Calu3 (cell line): ENCODE measurements around the gene LRBA. TPM values are rescaled to one million over a fixed set of nuclear protein-coding genes. Genes with fewer than 3 reads are reported as not detected.

Experiments used
- BruUV-seq: library from RNA; stranded (reverse); fragments of 400-500 nt; replicated peaks from 2 replicates; lab custom pipeline; 2021; lab: Mats Ljungman, UMichigan
- CTCF ChIA-PET: fragments of 300-600 bp; sonication (Branson Sonifier 250); formaldehyde crosslinking; loops from one replicate; lab custom pipeline; 2022; ENCODE audit warnings: antibody characterized with exemption; lab: Charles Lee
- DNase-seq: peaks from one replicate; pipeline ENCODE4 v3.0.0; 2022
- H3K27ac Mint-ChIP-seq: one replicate; pipeline ENCODE4 v1.8.0; 2022; ENCODE audit warnings: mixed read lengths; ENCODE audit not compliant: unreplicated experiment
- H3K27me3 Mint-ChIP-seq: one replicate; pipeline ENCODE4 v1.8.0; 2022; ENCODE audit warnings: mixed read lengths; ENCODE audit not compliant: unreplicated experiment
- H3K36me3 Mint-ChIP-seq: one replicate; pipeline ENCODE4 v1.8.0; 2022; ENCODE audit warnings: mild to moderate bottlenecking, moderate library complexity, mixed read lengths; ENCODE audit not compliant: insufficient read depth, unreplicated experiment
- H3K4me1 Mint-ChIP-seq: one replicate; pipeline ENCODE4 v1.8.0; 2022; ENCODE audit warnings: mild to moderate bottlenecking, low read depth, mixed read lengths; ENCODE audit not compliant: unreplicated experiment
- H3K4me3 Mint-ChIP-seq: one replicate; pipeline ENCODE4 v1.8.0; 2022; ENCODE audit warnings: mild to moderate bottlenecking, low read depth, moderate library complexity, mixed read lengths; ENCODE audit not compliant: unreplicated experiment
- H3K9me3 Mint-ChIP-seq: one replicate; pipeline ENCODE4 v1.8.0; 2022; ENCODE audit warnings: low read depth, mixed read lengths; ENCODE audit not compliant: unreplicated experiment
- intact Hi-C: fragments of 100-400 bp; cut with micrococcal nuclease; formaldehyde crosslinking; loops from one replicate; pipeline ENCODE4 v1.10.0; 2022; ENCODE audit not compliant: unreplicated experiment
- total RNA-seq: library from RNA; stranded (reverse); gene quantifications from 2 replicates; pipeline ENCODE4 v1.2.3, GENCODE V29; 2022
- TF ChIP-seq, protein P1 (sequence below): fragments of 200-600 bp; IDR thresholded peaks from one replicate; pipeline ENCODE4 v1.8.0; 2022; ENCODE audit warnings: antibody characterized with exemption; ENCODE audit not compliant: unreplicated experiment

LRBA gene
- total RNA-seq, 1 experiment from 2014 or later: 49.0 TPM

- no TSS peak for BruUV-seq
- Mint-ChIP-seq H3K27ac (no peak overlapping the region), H3K4me3 (no peak overlapping the region), H3K36me3 (no peaks in the 10 kb centered on the region), H3K4me1 (no peaks in the 10 kb centered on the region), H3K9me3 (no peaks in the 10 kb centered on the region), H3K27me3 (no peaks in the 10 kb centered on the region)
- TF ChIP-seq, protein P1, sequence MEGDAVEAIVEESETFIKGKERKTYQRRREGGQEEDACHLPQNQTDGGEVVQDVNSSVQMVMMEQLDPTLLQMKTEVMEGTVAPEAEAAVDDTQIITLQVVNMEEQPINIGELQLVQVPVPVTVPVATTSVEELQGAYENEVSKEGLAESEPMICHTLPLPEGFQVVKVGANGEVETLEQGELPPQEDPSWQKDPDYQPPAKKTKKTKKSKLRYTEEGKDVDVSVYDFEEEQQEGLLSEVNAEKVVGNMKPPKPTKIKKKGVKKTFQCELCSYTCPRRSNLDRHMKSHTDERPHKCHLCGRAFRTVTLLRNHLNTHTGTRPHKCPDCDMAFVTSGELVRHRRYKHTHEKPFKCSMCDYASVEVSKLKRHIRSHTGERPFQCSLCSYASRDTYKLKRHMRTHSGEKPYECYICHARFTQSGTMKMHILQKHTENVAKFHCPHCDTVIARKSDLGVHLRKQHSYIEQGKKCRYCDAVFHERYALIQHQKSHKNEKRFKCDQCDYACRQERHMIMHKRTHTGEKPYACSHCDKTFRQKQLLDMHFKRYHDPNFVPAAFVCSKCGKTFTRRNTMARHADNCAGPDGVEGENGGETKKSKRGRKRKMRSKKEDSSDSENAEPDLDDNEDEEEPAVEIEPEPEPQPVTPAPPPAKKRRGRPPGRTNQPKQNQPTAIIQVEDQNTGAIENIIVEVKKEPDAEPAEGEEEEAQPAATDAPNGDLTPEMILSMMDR: no peak
- DNase-seq: no peak
- CTCF ChIA-PET: no interaction called here
- intact Hi-C loops: no loop called here
Measured at GRCh38 chr4:150325872-150326271, 689.2 kb downstream of the LRBA start.

DNA sequence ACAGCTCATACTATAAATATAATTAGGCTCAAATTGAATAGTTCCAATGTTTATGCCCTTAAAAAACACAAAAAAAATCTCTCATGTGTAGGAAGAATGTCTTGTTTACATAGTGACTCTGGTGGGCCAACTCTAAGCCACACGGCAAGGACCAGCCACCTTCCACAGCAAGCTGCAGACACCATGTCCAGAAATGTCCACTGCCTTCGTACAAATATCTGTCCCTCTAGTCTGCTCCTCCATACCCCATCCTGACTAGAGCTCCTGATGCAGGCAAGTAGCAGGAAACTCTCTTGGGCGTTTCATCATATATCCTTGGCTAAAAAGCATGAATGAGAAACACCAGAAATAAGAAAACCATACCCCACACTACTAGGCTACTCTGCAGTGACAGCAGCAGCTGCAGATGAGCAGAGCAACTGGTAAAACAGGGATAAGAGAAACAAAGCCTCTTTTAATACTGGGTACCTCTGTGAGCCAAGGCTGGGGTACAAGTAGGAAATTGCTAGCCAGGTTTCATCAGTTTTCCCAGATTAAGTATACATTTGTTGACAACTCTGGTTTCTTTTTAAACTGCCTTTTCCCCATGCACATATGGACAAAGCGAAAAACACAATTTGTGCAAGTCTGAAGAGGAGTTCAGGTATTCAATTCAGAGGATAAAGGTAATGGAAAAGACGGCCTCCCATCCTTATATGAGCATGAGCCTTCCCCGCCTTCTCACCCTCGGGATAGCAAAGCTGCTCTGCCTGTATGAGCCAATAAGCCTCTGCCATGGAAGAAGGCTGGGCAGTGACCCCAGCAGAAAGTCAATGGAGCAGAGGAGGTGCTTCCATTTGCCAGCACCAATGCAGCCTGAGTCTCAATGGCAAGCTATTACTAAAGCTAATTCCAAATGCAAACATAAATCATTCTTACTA lies 691.4 kb downstream of the LRBA start:
- CTCF ChIA-PET: interaction anchor here (0.5 kb wide), 1 partner anchor 80 kb away, joined by 3 read pairs; no protein-coding TSS in a partner anchor
- no peak for DNase-seq
- BruUV-seq: no TSS peak
- H3K27me3 Mint-ChIP-seq: no peaks in the 10 kb centered on the region
- H3K4me3 Mint-ChIP-seq: no peak overlapping the region
- H3K9me3 Mint-ChIP-seq: no peaks in the 10 kb centered on the region
- H3K4me1 Mint-ChIP-seq: no peaks in the 10 kb centered on the region
- TF ChIP-seq, protein P1: no peak
- intact Hi-C loops: no loop called here
- no peaks in the 10 kb centered on the region for H3K36me3 Mint-ChIP-seq
- H3K27ac Mint-ChIP-seq: no peak overlapping the region

GRCh38 chr4:150322646-150323045 lies 692.4 kb downstream of the LRBA start:
- no peaks in the 10 kb centered on the region for H3K36me3 Mint-ChIP-seq
- no peak for DNase-seq
- no peaks in the 10 kb centered on the region for H3K27me3 Mint-ChIP-seq
- no peak overlapping the region for H3K27ac Mint-ChIP-seq
- intact Hi-C loops: no loop called here
- H3K9me3 Mint-ChIP-seq: no peaks in the 10 kb centered on the region
- no TSS peak for BruUV-seq
- CTCF ChIA-PET: no interaction called here
- H3K4me3 Mint-ChIP-seq: no peak overlapping the region
- H3K4me1 Mint-ChIP-seq: no peaks in the 10 kb centered on the region
- TF ChIP-seq, protein P1: no peak

GRCh38 chr4:150321113-150321512 lies 694.0 kb downstream of the LRBA start:
- BruUV-seq: no TSS peak
- H3K4me3 Mint-ChIP-seq: no peak overlapping the region

More at GRCh38 chr4:150321113-150321512, 694.0 kb downstream of the LRBA start:
- peaks cover 8% of the 10 kb centered on the region for H3K4me1 Mint-ChIP-seq
- TF ChIP-seq, protein P1: no peak
- H3K36me3 Mint-ChIP-seq: no peaks in the 10 kb centered on the region
- H3K27ac Mint-ChIP-seq: no peak overlapping the region
- no peak for DNase-seq
- intact Hi-C loops: no loop called here
- CTCF ChIA-PET: no interaction called here
- H3K27me3 Mint-ChIP-seq: no peaks in the 10 kb centered on the region
- H3K9me3 Mint-ChIP-seq: no peaks in the 10 kb centered on the region
